SK-N-SH (cell line): ENCODE measurements around the gene RFPL1. TPM values are rescaled to one million over a fixed set of nuclear protein-coding genes. Genes with fewer than 3 reads are reported as not detected.

Experiments
- CTCF ChIA-PET: fragments of 300-600, 350-600 bp; formaldehyde crosslinking; extraction: SDS; loops from one replicate; lab custom pipeline; 2021; lab: Yijun Ruan, JAX
- POLR2A ChIA-PET: fragments of 350-600 bp; sonication (Branson Sonifier 250); formaldehyde crosslinking; extraction: SDS; loops from one replicate; lab custom pipeline; 2020; ENCODE audit warnings: antibody characterized with exemption, inconsistent platforms; lab: Yijun Ruan, JAX
- DNase-seq: peaks from one replicate; pipeline ENCODE4 v3.0.0; 2012
- H2AFZ ChIP-seq: fragments of 200-600 bp; sonication (generic); 2 replicates; pipeline ENCODE4 v1.8.1; 2016; ENCODE audit warnings: antibody characterized with exemption, mild to moderate bottlenecking, low read depth
- H3F3A ChIP-seq: fragments of 200-600 bp; sonication (generic); replicated peaks from 2 replicates; pipeline ENCODE3; 2016; ENCODE audit warnings: antibody characterized with exemption, mild to moderate bottlenecking; ENCODE audit not compliant: insufficient read depth
- H3K27ac ChIP-seq, 2 experiments: fragments of 200-500 bp in 1 of 2; fragments of 200-600 bp in 1 of 2; sonication (Bioruptor generic) in 1 of 2; sonication (generic), shearing (Covaris generic) in 1 of 2; 2 replicates each; pipeline versions ENCODE4 v1.5.1 to v1.6.1; 2014 to 2016; ENCODE audit warnings: low read depth in 2 of 2, inconsistent platforms in 1 of 2, low read length in 1 of 2, mild to moderate bottlenecking in 1 of 2, mixed read lengths in 1 of 2
- H3K27me3 ChIP-seq: fragments of 200-600 bp; sonication (generic), shearing (Covaris generic); 2 replicates; pipeline ENCODE4 v1.6.1; 2016; ENCODE audit warnings: mixed run types; ENCODE audit not compliant: insufficient read depth
- H3K36me3 ChIP-seq, 2 experiments: fragments of 200-500 bp in 1 of 2; fragments of 200-600 bp in 1 of 2; sonication (Bioruptor generic) in 1 of 2; sonication (generic) in 1 of 2; replicated peaks in 1 of 2; 2 replicates each; pipeline versions ENCODE3 to v1.5.1; 2014 to 2016; ENCODE audit warnings: low read length in 1 of 2, mild to moderate bottlenecking in 1 of 2; ENCODE audit not compliant: insufficient read depth in 2 of 2, control insufficient read depth in 1 of 2
- H3K4me1 ChIP-seq, 2 experiments: fragments of 200-500 bp in 1 of 2; fragments of 200-600 bp in 1 of 2; sonication (Bioruptor generic) in 1 of 2; sonication (generic), shearing (Covaris generic) in 1 of 2; 2 replicates each; pipeline versions ENCODE4 v1.5.1 to v1.6.1; 2014 to 2016; ENCODE audit warnings: low read depth in 1 of 2, low read length in 1 of 2, mixed run types in 1 of 2; ENCODE audit not compliant: insufficient read depth in 2 of 2, control insufficient read depth in 1 of 2
- H3K4me2 ChIP-seq: fragments of 200-600 bp; sonication (generic), shearing (Covaris generic); 2 replicates; pipeline ENCODE4 v1.6.1; 2017; ENCODE audit warnings: mixed run types
- H3K4me3 ChIP-seq, 2 experiments: fragments of 200-500 bp in 1 of 2; fragments of 200-600 bp in 1 of 2; sonication (Bioruptor generic) in 1 of 2; sonication (generic), shearing (Covaris generic) in 1 of 2; 2 replicates each; pipeline versions ENCODE4 v1.5.1 to v1.8.1; 2014 to 2016; ENCODE audit warnings: low read depth in 2 of 2, inconsistent platforms in 1 of 2, low read length in 1 of 2, mild to moderate bottlenecking in 1 of 2, mixed read lengths in 1 of 2, moderate library complexity in 1 of 2
- H3K79me2 ChIP-seq: fragments of 200-600 bp; sonication (generic); 2 replicates; pipeline ENCODE4 v1.8.1; 2017; ENCODE audit warnings: mild to moderate bottlenecking; ENCODE audit not compliant: insufficient read depth
- H3K9ac ChIP-seq: fragments of 200-600 bp; sonication (generic); 2 replicates; pipeline ENCODE4 v1.6.1; 2017; ENCODE audit warnings: mixed run types
- H3K9me2 ChIP-seq: fragments of 200-600 bp; sonication (generic); 2 replicates; pipeline ENCODE4 v1.6.1; 2017; ENCODE audit warnings: mixed run types
- H3K9me3 ChIP-seq: fragments of 200-600 bp; sonication (generic); 2 replicates; pipeline ENCODE4 v1.6.1; 2017; ENCODE audit warnings: mixed run types, mild to moderate bottlenecking, moderate library complexity
- H4K20me1 ChIP-seq: fragments of 200-600 bp; sonication (generic); 2 replicates; pipeline ENCODE4 v1.6.1; 2017; ENCODE audit warnings: mild to moderate bottlenecking, mixed run types; ENCODE audit not compliant: insufficient read depth
- CTCF ChIP-seq: fragments of 200-600 bp; sonication (generic); IDR thresholded peaks from 2 replicates; pipeline ENCODE4 v1.6.1; 2017; ENCODE audit warnings: antibody characterized with exemption, mild to moderate bottlenecking, moderate library complexity
- ELF1 ChIP-seq: IDR thresholded peaks from 2 replicates; pipeline ENCODE4 v1.4.0; 2012
- EP300 ChIP-seq, 2 experiments: IDR thresholded peaks; 2 replicates each; pipeline versions ENCODE4 v1.4.0 to v1.6.1; 2012; ENCODE audit warnings: borderline replicate concordance in 1 of 2, low read depth in 1 of 2, low read length in 1 of 2
- EZH2phosphoT487 ChIP-seq: fragments of 200-600 bp; sonication (generic); IDR thresholded peaks from 2 replicates; pipeline ENCODE4 v1.6.1; 2017; ENCODE audit warnings: low read depth, mixed run types, mild to moderate bottlenecking, antibody characterized with exemption, moderate library complexity, borderline replicate concordance
- FOXM1 ChIP-seq: IDR thresholded peaks from 2 replicates; pipeline ENCODE4 v1.4.0; 2012; ENCODE audit warnings: low read depth, mild to moderate bottlenecking
- GABPA ChIP-seq: IDR thresholded peaks from 2 replicates; pipeline ENCODE4 v1.4.0; 2012; ENCODE audit warnings: low read depth, mild to moderate bottlenecking
- GATA2 ChIP-seq: sonication (generic); formaldehyde crosslinking; IDR thresholded peaks from 2 replicates; pipeline ENCODE4 v1.5.0; 2020; ENCODE audit warnings: mild to moderate bottlenecking, missing genetic modification reagents
- JUND ChIP-seq: IDR thresholded peaks from 2 replicates; pipeline ENCODE4 v1.4.0; 2012
- MAX ChIP-seq: IDR thresholded peaks from 2 replicates; pipeline ENCODE4 v1.4.0; 2012; ENCODE audit warnings: low read depth
- MEF2A ChIP-seq: IDR thresholded peaks from 2 replicates; pipeline ENCODE4 v1.4.0; 2012; ENCODE audit warnings: low read depth, borderline replicate concordance
- MXI1 ChIP-seq: IDR thresholded peaks from 2 replicates; pipeline ENCODE4 v1.6.1; 2012; ENCODE audit warnings: mild to moderate bottlenecking, low read depth, low read length, improper control_type of control experiment
- NFIC ChIP-seq: IDR thresholded peaks from 2 replicates; pipeline ENCODE4 v1.4.0; 2012; ENCODE audit warnings: borderline replicate concordance
- POLR2AphosphoS5 ChIP-seq: IDR thresholded peaks from 2 replicates; pipeline ENCODE4 v1.6.1; 2012; ENCODE audit warnings: low read depth, low read length
- RAD21 ChIP-seq: IDR thresholded peaks from 2 replicates; pipeline ENCODE4 v1.6.1; 2012; ENCODE audit warnings: mild to moderate bottlenecking, low read length
- RCOR1 ChIP-seq: fragments of 150-350 bp; IDR thresholded peaks from 2 replicates; pipeline ENCODE4 v1.6.1; 2017; ENCODE audit warnings: antibody characterized with exemption, low read length
- RFX5 ChIP-seq: IDR thresholded peaks from 2 replicates; pipeline ENCODE4 v1.6.1; 2012; ENCODE audit warnings: mild to moderate bottlenecking, improper control_type of control experiment, low read length
- SIN3A ChIP-seq: IDR thresholded peaks from 2 replicates; pipeline ENCODE4 v1.6.1; 2012; ENCODE audit warnings: low read depth, mild to moderate bottlenecking, low read length, moderate library complexity, borderline replicate concordance
- TCF12 ChIP-seq: IDR thresholded peaks from 2 replicates; pipeline ENCODE4 v1.4.0; 2012
- TEAD4 ChIP-seq: IDR thresholded peaks from 2 replicates; pipeline ENCODE4 v1.4.0; 2012; ENCODE audit warnings: mild to moderate bottlenecking, borderline replicate concordance; ENCODE audit not compliant: insufficient read depth
- USF2 ChIP-seq: fragments of 150-350 bp; IDR thresholded peaks from 2 replicates; pipeline ENCODE4 v1.6.1; 2017; ENCODE audit warnings: antibody characterized with exemption, low read length, low read depth, borderline replicate concordance
- YY1 ChIP-seq: IDR thresholded peaks from 2 replicates; pipeline ENCODE4 v1.4.0; 2012; ENCODE audit warnings: low read depth, mild to moderate bottlenecking
- ZBTB33 ChIP-seq: IDR thresholded peaks from 2 replicates; pipeline ENCODE4 v1.4.0; 2012; ENCODE audit warnings: low read depth, borderline replicate concordance
- WGBS: methylation state at CpG from one replicate; pipeline ENCODE4 v1.1.6; 2017; ENCODE audit warnings: low lambda C conversion rate; 5-methylcytosine and 5-hydroxymethylcytosine counted together
- polyA plus RNA-seq, 3 experiments: library from polyadenylated mRNA; depleted of rRNA; stranded (reverse); fragments of >200 nt; gene quantifications; 2 replicates each; pipeline ENCODE4 v1.2.3, GENCODE V29; 2012

Gene RFPL1
- polyA plus RNA-seq, 1 of the 3 experiments (the other 2 are of a cell fraction) = not detected

GRCh38 chr22:29445508-29445907 is 7.1 kb downstream of the RFPL1 start (continued):
- no peak for TF ChIP-seq ZBTB33
- no peak for TF ChIP-seq RFX5
- TF ChIP-seq NFIC = no peak
- TF ChIP-seq MAX = no peak
- no peak for TF ChIP-seq EP300 (IDR thresholded peaks at IDR 0.05; ENCODE audit: borderline replicate concordance in 1 of 2, low read depth in 1 of 2, low read length in 1 of 2)
- TF ChIP-seq GATA2 = no peak
- no peak for TF ChIP-seq MXI1
- no peak for TF ChIP-seq USF2
- TF ChIP-seq JUND = no peak
- TF ChIP-seq EZH2phosphoT487 = no peak

- no peak for DNase-seq
- Histone ChIP-seq H2AFZ (no peak overlapping the region), H3F3A (no peaks in the 10 kb centered on the region), H3K36me3 (no peaks in the 10 kb centered on the region), H3K79me2 (no peaks in the 10 kb centered on the region), H3K9me2 (no peaks in the 10 kb centered on the region), H3K9ac (no peak overlapping the region), H3K4me3 (no peak overlapping the region), H3K27ac (no peak overlapping the region), H3K9me3 (no peaks in the 10 kb centered on the region), H3K27me3 (no peaks in the 10 kb centered on the region), H3K4me2 (no peak overlapping the region), H3K4me1 (peaks cover 0 to 4% of the 10 kb centered on the region in 2 experiments; a peak in 1 of 4 replicates), H4K20me1 (no peaks in the 10 kb centered on the region)
- CTCF ChIA-PET = interaction anchor here (0.7 to 1.1 kb wide), 2 partner anchors 9 to 32 kb away, joined by 3 read pairs; no protein-coding TSS in a partner anchor
- 67% methylated on average over 4 of the region's 5 CpGs for WGBS
- POLR2A ChIA-PET = no interaction called here
- no peak for TF ChIP-seq RAD21
- no peak for TF ChIP-seq TCF12
- TF ChIP-seq CTCF = no peak
- TF ChIP-seq ELF1 = no peak
- no peak for TF ChIP-seq POLR2AphosphoS5
- no peak for TF ChIP-seq MAX
- no peak for TF ChIP-seq SIN3A
- no peak for TF ChIP-seq TEAD4
- no peak for TF ChIP-seq USF2
- no peak for TF ChIP-seq FOXM1
- TF ChIP-seq YY1 = no peak
- no peak for TF ChIP-seq EP300 (IDR thresholded peaks at IDR 0.05; ENCODE audit: borderline replicate concordance in 1 of 2, low read depth in 1 of 2, low read length in 1 of 2)
- no peak for TF ChIP-seq EZH2phosphoT487
- no peak for TF ChIP-seq MEF2A
- no peak for TF ChIP-seq JUND
- TF ChIP-seq RCOR1 = no peak
- TF ChIP-seq GABPA = no peak
These were observed 9.5 kb downstream of the RFPL1 start for GRCh38 chr22:29447906-29448305.
